Mesodermal cell (in vitro differentiated cells): ENCODE measurements around the gene MRGPRF.

Source experiments
- H3K27ac ChIP-seq: 2 replicates; pipeline ENCODE4 v1.7.0; 2013; ENCODE audit warnings: mild to moderate bottlenecking, low read depth, low read length, moderate library complexity; ENCODE audit not compliant: severe bottlenecking
- H3K36me3 ChIP-seq: 2 replicates; pipeline ENCODE4 v1.7.1; 2013; ENCODE audit warnings: mild to moderate bottlenecking, low read length, moderate library complexity; ENCODE audit not compliant: control insufficient read depth, insufficient read depth
- H3K4me1 ChIP-seq: one replicate; pipeline ENCODE4 v1.7.1; 2013; ENCODE audit warnings: mild to moderate bottlenecking, low read length; ENCODE audit not compliant: insufficient read depth, control insufficient read depth, poor library complexity, severe bottlenecking
- H3K4me3 ChIP-seq: 2 replicates; pipeline ENCODE4 v1.7.0; 2013; ENCODE audit warnings: low read length, control low read depth, mild to moderate bottlenecking; ENCODE audit not compliant: insufficient read depth, poor library complexity, severe bottlenecking; ENCODE audit errors: extremely low read depth
- H3K9me3 ChIP-seq: 2 replicates; pipeline ENCODE4 v1.7.1; 2013; ENCODE audit warnings: mild to moderate bottlenecking, low read length, moderate library complexity; ENCODE audit not compliant: control insufficient read depth
- WGBS, 2 experiments: methylation state at CpG; one replicate each; pipeline ENCODE4 v1.1.5; 2013; ENCODE audit warnings: missing lambda C conversion rate in 2 of 2; ENCODE audit not compliant: insufficient coverage in 2 of 2; 5-methylcytosine and 5-hydroxymethylcytosine counted together

The MRGPRF gene

DNA sequence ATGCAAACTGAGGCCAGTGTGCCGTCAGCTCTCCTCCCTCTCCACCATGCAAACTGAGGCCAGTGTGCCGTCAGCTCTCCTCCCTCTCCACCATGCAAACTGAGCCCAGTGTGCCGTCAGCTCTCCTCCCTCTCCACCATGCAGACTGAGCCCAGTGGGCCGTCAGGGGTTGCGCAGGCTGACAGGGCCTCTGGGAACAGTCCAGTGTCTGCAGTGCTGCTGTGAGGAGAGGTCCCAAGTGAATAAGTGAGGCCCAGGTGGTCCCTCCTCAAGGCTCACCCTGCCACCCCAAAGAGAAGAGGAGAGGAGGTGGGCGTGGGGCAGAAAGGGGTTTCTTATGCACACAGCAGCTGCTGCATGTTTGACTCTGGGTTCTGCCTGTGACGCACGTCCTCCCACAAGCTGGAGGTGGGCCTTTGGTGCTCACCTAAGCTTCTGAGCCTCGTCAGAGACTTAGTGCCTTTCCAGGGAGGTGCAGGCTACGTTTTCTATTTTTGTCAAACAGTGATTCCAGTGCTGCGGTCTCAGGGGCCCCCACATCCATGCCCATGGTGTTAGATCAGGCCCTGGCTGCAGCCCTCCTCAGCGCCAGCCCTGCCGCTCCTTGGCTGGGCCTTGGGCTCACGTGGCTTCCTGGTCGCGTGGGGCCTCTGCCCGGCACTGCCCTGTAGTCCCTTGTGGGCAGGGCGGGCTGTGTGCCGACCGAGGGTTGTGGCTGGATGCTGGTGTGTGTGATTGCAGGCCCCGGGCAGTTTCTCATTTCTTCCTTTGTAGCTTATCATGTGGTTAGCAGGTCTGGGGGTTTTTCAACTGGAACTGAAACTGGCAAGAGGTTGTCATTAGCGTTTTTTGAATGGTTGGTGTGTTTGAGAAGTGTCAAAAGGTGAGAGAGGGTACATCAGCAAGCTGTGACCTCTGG lies 42.8 kb upstream of the MRGPRF start:
- WGBS, 2 experiments = 91 to 92% methylated on average over 9 to 13 of the region's 22 CpGs
- no peaks in the 10 kb centered on the region for H3K4me1 ChIP-seq
- no peak overlapping the region for H3K4me3 ChIP-seq
- H3K9me3 ChIP-seq = no peaks in the 10 kb centered on the region
- no peak overlapping the region for H3K27ac ChIP-seq
- H3K36me3 ChIP-seq = peaks cover 35% of the 10 kb centered on the region

DNA sequence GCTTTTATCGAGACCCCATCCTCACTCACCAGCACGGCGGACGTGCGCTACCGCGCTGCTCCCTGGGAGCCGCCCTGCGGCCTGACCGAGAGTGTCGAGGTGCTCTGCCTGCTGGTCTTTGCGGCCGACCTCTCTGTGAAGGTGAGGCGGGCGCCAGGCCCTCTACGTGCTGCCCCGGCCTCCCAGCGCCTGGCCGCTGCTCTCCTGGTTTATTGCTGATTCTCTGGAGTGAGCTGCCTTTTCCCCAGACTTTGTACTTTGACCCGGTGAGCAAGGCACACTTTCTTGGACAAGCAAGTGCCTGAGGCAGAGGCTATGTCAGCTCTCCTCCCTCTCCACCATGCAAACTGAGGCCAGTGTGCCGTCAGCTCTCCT lies 42.2 kb upstream of the MRGPRF start:
- 96 to 97% methylated on average over 11 to 20 of the region's 21 CpGs for WGBS, 2 experiments
- Histone ChIP-seq H3K27ac (no peak overlapping the region), H3K4me3 (no peak overlapping the region), H3K4me1 (no peaks in the 10 kb centered on the region), H3K9me3 (no peaks in the 10 kb centered on the region), H3K36me3 (peaks cover 29% of the 10 kb centered on the region)

DNA sequence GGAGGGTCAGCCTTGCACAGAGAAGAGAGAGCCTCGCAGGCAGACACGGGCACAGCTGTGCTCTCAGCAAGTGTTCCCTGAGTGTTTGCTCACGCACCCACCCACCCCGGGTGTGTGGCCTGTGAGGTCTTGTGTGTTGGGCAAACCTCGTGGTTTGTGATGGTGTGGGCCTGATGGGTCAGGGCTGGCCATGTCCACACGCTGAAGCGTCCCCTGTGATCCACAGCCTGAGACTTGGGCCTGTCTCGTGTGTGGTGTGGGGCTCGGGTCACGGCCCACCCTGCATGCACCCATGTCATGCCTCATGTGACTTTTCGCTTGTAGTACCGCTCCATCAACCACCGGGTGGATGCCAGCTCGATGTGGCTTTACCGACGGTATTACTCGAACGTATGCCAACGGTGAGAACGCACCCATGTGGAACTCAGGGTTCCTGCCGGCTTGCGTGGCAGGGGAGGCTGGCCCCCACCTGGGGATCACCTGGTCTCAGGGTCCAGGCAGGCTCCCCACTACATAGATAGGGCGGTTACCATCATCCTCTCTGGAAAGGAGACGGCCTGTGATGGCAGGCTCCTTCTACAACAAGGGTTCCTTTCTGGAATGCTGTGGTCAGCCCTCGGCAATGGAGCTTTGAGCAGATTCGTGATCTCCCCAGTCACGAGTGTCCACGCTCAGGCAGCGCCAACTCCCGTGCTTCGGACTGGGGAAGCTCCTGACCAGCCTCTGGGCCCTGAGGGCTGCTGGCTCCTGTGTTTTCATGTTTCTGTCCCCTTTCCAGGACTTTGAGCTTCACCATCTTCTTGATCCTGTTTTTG lies 41.6 kb upstream of the MRGPRF start:
- Histone ChIP-seq H3K9me3 (no peaks in the 10 kb centered on the region), H3K36me3 (peaks cover 27% of the 10 kb centered on the region), H3K4me3 (no peak overlapping the region), H3K4me1 (no peaks in the 10 kb centered on the region), H3K27ac (no peak overlapping the region)
- WGBS, 2 experiments = 95 to 97% methylated on average over 27 to 30 of the region's 31 CpGs

DNA sequence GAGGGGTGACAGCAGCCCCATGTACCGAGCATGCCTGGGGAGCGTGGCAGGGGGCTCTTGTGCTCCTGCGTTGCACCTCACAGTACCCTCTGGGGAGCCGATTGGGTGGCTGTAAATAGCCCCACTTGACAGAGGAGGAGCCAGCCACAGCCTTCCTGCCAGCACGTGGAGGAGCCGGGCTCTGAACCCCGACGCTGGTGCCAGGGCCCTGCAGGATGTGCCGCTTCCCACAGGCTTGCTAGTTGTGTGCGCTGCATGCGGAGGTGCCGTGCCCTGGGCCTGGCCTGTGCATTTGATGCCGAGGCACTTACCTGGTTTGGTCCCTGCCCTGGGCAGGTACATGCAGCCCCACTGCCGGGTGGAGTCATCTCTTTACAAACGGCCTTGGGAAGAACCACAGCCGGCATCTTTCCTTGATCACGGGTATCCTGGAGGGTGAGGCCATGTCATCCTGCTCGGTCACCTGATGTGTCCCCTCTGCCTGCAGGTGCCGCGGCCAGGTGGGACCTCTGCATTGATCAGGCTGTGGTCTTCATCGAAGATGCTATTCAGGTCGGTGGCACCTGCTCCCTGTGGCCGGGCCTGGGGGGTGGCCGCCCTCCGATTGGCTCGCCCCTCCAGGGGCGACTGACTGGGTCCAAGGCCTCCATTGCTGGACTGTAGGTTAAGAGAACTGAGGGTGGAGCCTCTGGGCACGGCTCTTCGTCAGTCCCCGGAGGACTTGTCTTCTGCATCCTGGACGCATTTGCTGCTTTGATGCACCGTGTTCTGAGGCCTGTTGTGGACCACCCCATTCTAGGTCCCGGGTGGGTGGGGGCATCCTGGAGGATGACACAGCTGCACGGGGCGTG lies 40.7 kb upstream of the MRGPRF start:
- Histone ChIP-seq H3K36me3 (peaks cover 22% of the 10 kb centered on the region), H3K27ac (no peak overlapping the region), H3K4me3 (no peak overlapping the region), H3K4me1 (no peaks in the 10 kb centered on the region), H3K9me3 (no peaks in the 10 kb centered on the region)
- WGBS, 2 experiments = 93 to 96% methylated on average over 34 of the region's 35 CpGs

DNA sequence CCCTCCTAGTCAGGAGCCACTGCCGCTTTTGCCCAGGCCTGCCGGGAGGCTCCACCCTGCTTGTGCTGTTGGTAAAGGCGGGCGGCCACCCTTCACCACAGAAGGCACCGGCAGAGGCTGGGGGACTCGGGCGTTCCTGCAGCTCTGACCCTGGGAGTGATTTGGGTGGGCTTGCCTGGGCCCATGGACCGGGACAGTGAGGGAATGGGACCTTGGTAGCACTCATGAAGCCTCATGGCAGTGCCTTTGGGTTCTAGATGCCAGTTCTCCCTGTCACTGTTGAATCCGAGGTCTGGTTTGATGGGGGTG lies 40.1 kb upstream of the MRGPRF start:
- Histone ChIP-seq H3K4me1 (peaks cover 3% of the 10 kb centered on the region), H3K27ac (no peak overlapping the region), H3K36me3 (peaks cover 20% of the 10 kb centered on the region), H3K9me3 (no peaks in the 10 kb centered on the region), H3K4me3 (no peak overlapping the region)
- WGBS, 2 experiments = 93 to 100% methylated on average over 3 to 9 of the region's 9 CpGs

DNA sequence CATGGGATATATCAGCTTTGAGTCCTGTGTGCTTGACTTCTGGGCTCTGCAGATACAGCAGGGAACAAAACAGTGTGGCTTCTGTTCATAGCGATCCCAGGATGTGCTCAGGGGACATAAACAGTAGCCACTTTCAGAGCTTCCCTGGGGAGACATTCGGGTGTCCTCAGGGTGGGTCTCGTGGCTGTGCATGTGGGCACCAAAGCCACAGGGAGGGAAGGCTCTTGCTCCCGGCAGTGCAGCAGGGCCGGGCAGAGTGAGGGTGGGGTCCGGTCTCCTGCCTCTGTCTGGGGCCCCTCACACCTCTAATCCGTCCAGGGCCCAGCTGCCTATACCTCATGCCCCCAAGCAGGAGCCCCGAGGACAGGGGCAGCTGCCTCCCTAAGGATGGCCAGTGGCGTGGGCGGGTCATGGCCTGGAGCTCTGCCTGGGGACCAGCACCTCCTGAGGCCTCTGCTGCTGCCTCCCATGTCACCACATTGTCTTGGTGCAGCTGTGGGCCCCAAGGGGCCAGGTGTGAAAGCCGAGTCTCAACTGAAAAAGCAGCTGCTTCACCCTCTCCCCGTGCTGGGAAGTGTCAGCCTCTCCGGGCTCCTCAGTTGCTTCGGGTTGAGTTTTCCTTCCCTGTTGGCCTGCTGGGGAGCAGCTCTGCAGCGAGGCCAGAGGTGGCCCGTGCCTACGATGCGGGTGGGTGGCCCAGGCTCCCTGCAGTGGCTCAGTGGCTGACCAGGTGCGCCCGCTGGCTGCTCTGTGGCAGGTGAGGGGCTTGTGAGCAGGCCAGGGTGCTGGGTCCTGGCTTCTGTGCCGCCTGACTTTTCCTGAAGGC lies 39.5 kb upstream of the MRGPRF start:
- 90 to 91% methylated on average over 21 of the region's 21 CpGs for WGBS, 2 experiments
- no peaks in the 10 kb centered on the region for H3K9me3 ChIP-seq
- no peak overlapping the region for H3K27ac ChIP-seq
- H3K4me1 ChIP-seq = peaks cover 6% of the 10 kb centered on the region
- H3K36me3 ChIP-seq = peaks cover 20% of the 10 kb centered on the region
- no peak overlapping the region for H3K4me3 ChIP-seq

DNA sequence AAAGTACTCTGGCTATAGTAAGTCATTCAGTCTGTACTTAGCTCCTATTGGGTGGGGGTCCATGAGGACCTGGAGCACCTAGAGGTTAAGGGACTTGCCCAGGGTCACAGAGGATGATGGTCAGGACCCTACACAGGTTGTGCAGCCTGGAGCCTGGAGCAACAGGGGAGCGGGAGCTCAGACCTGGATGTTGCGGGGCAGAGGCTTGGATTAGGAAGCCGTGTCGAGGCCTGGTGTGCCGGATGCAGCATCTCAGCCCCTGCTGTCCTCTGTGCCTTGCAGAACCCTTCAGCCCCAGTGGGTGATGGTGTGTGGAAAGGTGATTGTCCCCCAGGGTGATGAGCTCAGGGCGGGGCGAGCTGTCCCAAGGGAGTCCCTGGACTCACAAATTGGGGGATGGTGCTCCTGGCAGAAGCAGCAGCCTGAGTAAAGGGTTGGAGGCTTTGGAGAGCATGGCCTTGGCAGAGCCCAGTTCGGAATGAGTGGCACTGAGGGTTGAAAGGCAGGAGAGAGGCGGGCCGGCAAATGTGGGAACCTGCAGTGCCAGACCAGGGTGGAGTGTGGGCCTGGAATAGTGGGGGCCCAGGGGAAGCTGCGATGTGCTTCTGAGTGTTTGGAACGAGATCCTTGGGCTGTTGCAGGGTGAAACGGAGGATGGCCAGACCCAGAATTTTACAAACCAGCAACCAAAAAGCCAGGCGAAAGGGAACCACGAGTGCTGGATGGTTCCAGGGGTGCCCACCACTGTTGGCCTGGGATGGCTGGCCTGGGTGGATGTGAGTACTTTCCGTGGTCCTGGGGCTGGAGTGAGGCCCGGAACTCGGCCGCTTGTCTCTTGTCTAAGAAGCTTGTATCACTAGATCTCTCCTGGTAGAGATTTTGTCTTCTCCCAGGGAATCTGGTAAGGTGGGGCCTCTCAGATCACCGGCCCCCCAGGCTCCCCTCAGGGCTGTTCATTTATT lies 38.6 kb upstream of the MRGPRF start:
- peaks cover 17% of the 10 kb centered on the region for H3K36me3 ChIP-seq
- peaks cover 6% of the 10 kb centered on the region for H3K4me1 ChIP-seq
- no peak overlapping the region for H3K27ac ChIP-seq
- no peaks in the 10 kb centered on the region for H3K9me3 ChIP-seq
- no peak overlapping the region for H3K4me3 ChIP-seq
- 93 to 97% methylated on average over 15 to 19 of the region's 20 CpGs for WGBS, 2 experiments

DNA sequence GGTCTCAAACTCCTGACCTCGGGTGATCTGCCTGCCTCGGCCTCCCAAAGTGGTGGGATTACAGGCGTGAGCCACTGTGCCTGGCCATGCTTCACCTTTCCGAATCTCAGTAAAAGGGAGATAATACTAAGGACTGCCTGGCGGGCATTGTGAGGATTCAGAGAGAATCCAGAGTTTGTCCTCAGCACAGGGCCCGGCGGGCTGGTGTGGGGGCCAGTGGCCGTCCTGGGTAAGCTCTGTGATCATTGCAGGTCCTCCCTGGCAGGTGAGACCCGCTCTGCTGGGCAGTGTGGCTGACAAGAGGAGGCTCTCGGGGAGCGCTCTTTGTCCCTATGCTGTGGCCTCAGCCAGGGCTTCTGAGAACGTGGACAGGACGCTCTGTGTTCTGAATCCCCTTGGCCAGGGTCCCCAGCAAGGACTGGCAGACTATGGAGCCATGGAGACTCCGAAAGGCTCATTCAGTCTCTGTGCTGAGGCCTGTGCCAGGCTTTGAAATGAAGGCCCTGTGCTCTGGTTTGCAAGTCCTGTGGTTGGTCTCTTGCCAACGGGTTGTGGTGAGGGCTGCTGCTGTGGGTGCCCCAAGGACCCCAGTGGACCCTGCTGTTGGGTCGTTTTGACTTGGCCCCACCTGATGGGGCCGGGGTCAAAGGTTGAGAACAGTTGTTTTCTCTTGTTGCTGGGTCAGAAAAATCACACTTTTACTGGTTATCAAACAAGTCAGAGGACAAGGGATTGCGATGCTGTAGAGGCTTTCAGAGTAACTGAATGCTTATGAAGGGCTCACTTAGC lies 37.7 kb upstream of the MRGPRF start:
- Histone ChIP-seq H3K4me1 (peaks cover 6% of the 10 kb centered on the region), H3K27ac (no peak overlapping the region), H3K4me3 (no peak overlapping the region), H3K9me3 (no peaks in the 10 kb centered on the region), H3K36me3 (peaks cover 15% of the 10 kb centered on the region)
- 89 to 96% methylated on average over 17 to 18 of the region's 18 CpGs for WGBS, 2 experiments

DNA sequence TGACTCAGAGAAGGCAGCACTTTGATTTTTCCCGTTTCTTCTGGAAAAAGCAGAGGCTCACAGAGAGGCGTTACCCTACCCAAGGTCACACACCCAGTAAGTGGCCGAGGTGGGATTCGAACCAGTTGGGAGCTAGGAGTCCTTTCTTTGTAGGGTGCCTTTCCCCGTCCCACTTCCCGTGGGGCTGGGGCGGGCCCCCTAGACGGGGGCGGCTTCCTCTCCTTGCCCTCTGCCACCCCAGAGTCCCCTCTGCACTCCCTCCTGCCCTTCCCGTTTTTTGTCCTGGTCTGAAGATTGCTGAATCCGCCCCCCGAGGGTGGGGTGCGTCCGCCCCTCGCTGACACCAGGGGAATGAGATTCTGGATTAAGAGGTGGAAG lies 36.4 kb upstream of the MRGPRF start:
- Histone ChIP-seq H3K27ac (no peak overlapping the region), H3K36me3 (peaks cover 10% of the 10 kb centered on the region), H3K4me3 (peak overlapping the region; percentile 89), H3K4me1 (peaks cover 16% of the 10 kb centered on the region), H3K9me3 (no peaks in the 10 kb centered on the region)
- 43% methylated on average over 12 to 14 of the region's 15 CpGs for WGBS, 2 experiments
